Endodermal cell (in vitro differentiated cells): ENCODE data around the gene ATXN10. TPM values are rescaled to one million over a fixed set of nuclear protein-coding genes. Genes with fewer than 3 reads are reported as not detected.

Source experiments
- DNase-seq: peaks from one replicate; pipeline ENCODE4 v3.0.0-alpha.2; 2017
- H3K27ac ChIP-seq: 2 replicates; pipeline ENCODE4 v1.5.1; 2013; ENCODE audit warnings: mild to moderate bottlenecking, low read depth, low read length, moderate library complexity
- H3K27me3 ChIP-seq: 2 replicates; pipeline ENCODE4 v1.6.1; 2013; ENCODE audit warnings: mild to moderate bottlenecking, low read length, moderate library complexity; ENCODE audit not compliant: insufficient read depth, control insufficient read depth, poor library complexity, severe bottlenecking
- H3K36me3 ChIP-seq: 2 replicates; pipeline ENCODE4 v1.7.0; 2013; ENCODE audit warnings: mild to moderate bottlenecking, low read length, moderate library complexity; ENCODE audit not compliant: control insufficient read depth, insufficient read depth
- H3K4me1 ChIP-seq: one replicate; pipeline ENCODE4 v1.7.0; 2013; ENCODE audit warnings: low read length; ENCODE audit not compliant: control insufficient read depth, insufficient read depth
- H3K4me3 ChIP-seq: 2 replicates; pipeline ENCODE4 v1.5.1; 2013; ENCODE audit warnings: mild to moderate bottlenecking, low read length, moderate library complexity
- H3K9ac ChIP-seq: 2 replicates; pipeline ENCODE4 v1.6.1; 2013; ENCODE audit warnings: mild to moderate bottlenecking, low read length, moderate library complexity; ENCODE audit not compliant: poor library complexity, severe bottlenecking; ENCODE audit errors: extremely low read depth
- H3K9me3 ChIP-seq: 2 replicates; pipeline ENCODE4 v1.6.1; 2013; ENCODE audit warnings: mild to moderate bottlenecking, low read length, moderate library complexity; ENCODE audit not compliant: control insufficient read depth
- H3K27ac Mint-ChIP-seq: 2 replicates; pipeline ENCODE4 v1.8.0; 2020; ENCODE audit warnings: mixed read lengths
- H3K27me3 Mint-ChIP-seq: 2 replicates; pipeline ENCODE4 v1.8.0; 2021; ENCODE audit warnings: mild to moderate bottlenecking, mixed read lengths; ENCODE audit not compliant: insufficient read depth
- H3K36me3 Mint-ChIP-seq: 2 replicates; pipeline ENCODE4 v1.8.0; 2020; ENCODE audit warnings: low read depth, mixed read lengths
- H3K4me1 Mint-ChIP-seq: 2 replicates; pipeline ENCODE4 v1.8.0; 2020; ENCODE audit warnings: mixed read lengths
- H3K4me3 Mint-ChIP-seq: 2 replicates; pipeline ENCODE4 v1.8.0; 2020; ENCODE audit warnings: mild to moderate bottlenecking, moderate library complexity, mixed read lengths
- H3K9me3 Mint-ChIP-seq: 2 replicates; pipeline ENCODE4 v1.8.0; 2020; ENCODE audit warnings: mild to moderate bottlenecking, mixed read lengths
- WGBS, 2 experiments: methylation state at CpG; one replicate each; pipeline versions ENCODE4 v1.1.5 to v1.1.7; 2013; ENCODE audit warnings: missing lambda C conversion rate in 2 of 2, mixed read lengths in 1 of 2; ENCODE audit not compliant: insufficient coverage in 1 of 2, insufficient read length in 1 of 2; 5-methylcytosine and 5-hydroxymethylcytosine counted together
- total RNA-seq, 2 donors: library from RNA; stranded (reverse); fragmentation: NEBNext Ultra II Directional in 1 of 2; extraction: Animal tissue kit (Norgen Biotek cat#: 25700) in 1 of 2; gene quantifications; 2 replicates in 1 of 2; 3 replicates in 1 of 2; pipeline ENCODE4 v1.2.1, GENCODE V29; 2021
- TF ChIP-seq, protein P1 (sequence below): fragments of 200-600 bp; sonication (generic); conservative IDR thresholded peaks from 2 replicates; pipeline ENCODE4 v1.5.0; 2021; ENCODE audit warnings: antibody characterized with exemption, mild to moderate bottlenecking

ATXN10 gene
- total RNA-seq, 2 donors from 2014 or later = 223 to 266 TPM

DNA sequence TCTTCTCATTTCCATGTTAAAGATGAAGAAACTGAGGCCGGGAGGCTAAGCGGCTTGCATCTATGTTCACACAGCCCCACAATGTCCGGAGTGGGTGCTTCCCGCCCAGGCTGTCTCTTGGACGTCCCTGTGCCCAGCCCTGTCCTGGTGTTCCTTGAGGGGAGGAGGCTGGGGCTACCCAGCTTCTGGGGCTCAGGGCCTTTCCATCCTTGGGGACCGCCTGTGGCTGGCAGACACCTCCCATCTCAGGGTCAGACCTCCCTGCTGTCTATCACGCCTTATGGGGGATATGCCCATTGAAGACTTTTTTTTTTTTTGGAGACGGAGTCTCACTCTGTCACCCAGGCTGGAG is 209.9 kb downstream of the ATXN10 start:
- Mint-ChIP-seq H3K27ac (no peak overlapping the region), H3K4me3 (no peak overlapping the region)
- peaks cover 19% of the 10 kb centered on the region for H3K27me3 ChIP-seq

DNA sequence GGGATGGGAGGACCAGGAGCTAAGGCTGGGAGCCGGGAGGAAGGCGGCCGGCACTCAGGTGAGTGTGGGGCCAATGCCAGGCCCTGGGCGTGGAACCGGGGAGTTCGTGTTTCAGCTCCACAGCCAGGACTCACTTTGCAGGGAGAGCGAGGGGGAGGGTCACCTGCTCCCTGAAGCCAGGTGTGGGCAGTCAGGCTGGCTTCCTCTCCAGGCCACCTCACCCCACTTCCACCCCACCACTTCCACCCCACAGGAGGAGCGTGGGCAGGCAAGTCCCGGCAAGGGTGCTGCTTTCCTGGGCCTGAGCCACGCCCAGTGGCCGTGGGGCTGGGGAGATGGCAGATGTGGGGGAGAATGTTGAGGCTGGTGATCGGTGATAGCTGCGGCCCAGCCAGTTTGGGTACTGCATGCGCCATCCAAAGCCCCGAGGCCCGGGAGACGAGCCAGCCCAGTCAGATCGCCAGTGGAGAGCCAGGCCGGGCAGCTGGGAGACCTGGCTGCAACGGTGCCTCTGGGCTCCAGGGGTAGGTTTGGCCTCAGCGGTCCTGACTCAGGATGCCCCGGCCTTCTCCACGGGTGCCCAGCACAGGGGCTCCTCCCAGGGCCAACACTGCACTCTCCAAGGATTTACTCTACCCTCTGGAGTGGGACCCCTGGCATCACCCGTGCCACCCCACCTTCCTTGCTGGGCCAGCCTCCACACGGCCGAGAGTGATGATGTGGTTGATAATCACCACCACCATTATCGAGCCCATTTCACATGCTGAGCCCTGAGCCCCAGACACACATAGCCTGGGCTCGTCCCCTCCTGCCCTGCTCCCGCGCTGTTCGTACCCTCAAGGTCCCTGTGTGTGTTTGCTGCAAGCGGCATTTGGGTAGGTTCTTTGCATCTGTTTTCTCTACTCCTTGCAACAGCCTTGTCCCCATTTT is 211.5 kb downstream of the ATXN10 start:
- Histone ChIP-seq H3K36me3 (no peaks in the 10 kb centered on the region), H3K27me3 (peaks cover 19% of the 10 kb centered on the region), H3K9me3 (no peaks in the 10 kb centered on the region), H3K4me3 (no peak overlapping the region), H3K4me1 (no peaks in the 10 kb centered on the region), H3K9ac (no peak overlapping the region), H3K27ac (no peak overlapping the region)
- Mint-ChIP-seq H3K9me3 (no peaks in the 10 kb centered on the region), H3K27me3 (no peaks in the 10 kb centered on the region), H3K4me1 (peaks cover 7% of the 10 kb centered on the region), H3K36me3 (no peaks in the 10 kb centered on the region), H3K27ac (no peak overlapping the region), H3K4me3 (no peak overlapping the region)
- 93% methylated on average over 15 to 32 of the region's 32 CpGs for WGBS, 2 experiments
- DNase-seq = peak; percentile 47
- TF ChIP-seq, protein P1, sequence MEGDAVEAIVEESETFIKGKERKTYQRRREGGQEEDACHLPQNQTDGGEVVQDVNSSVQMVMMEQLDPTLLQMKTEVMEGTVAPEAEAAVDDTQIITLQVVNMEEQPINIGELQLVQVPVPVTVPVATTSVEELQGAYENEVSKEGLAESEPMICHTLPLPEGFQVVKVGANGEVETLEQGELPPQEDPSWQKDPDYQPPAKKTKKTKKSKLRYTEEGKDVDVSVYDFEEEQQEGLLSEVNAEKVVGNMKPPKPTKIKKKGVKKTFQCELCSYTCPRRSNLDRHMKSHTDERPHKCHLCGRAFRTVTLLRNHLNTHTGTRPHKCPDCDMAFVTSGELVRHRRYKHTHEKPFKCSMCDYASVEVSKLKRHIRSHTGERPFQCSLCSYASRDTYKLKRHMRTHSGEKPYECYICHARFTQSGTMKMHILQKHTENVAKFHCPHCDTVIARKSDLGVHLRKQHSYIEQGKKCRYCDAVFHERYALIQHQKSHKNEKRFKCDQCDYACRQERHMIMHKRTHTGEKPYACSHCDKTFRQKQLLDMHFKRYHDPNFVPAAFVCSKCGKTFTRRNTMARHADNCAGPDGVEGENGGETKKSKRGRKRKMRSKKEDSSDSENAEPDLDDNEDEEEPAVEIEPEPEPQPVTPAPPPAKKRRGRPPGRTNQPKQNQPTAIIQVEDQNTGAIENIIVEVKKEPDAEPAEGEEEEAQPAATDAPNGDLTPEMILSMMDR = no peak

More for the DNA sequence above, 209.9 kb downstream of the ATXN10 start:
- H3K27me3 Mint-ChIP-seq = peaks cover 2% of the 10 kb centered on the region
- no peaks in the 10 kb centered on the region for H3K36me3 Mint-ChIP-seq
- no peak overlapping the region for H3K4me3 ChIP-seq
- H3K4me1 ChIP-seq = no peaks in the 10 kb centered on the region
- no peaks in the 10 kb centered on the region for H3K9me3 ChIP-seq
- H3K36me3 ChIP-seq = no peaks in the 10 kb centered on the region
- H3K9me3 Mint-ChIP-seq = no peaks in the 10 kb centered on the region
- H3K9ac ChIP-seq = no peak overlapping the region
- DNase-seq = peak; percentile 31
- H3K27ac ChIP-seq = peak overlapping the region; percentile 87
- WGBS, 2 experiments = 92 to 97% methylated on average over 4 to 8 of the region's 8 CpGs
- H3K4me1 Mint-ChIP-seq = peaks cover 10% of the 10 kb centered on the region
- TF ChIP-seq, protein P1 = no peak

DNA sequence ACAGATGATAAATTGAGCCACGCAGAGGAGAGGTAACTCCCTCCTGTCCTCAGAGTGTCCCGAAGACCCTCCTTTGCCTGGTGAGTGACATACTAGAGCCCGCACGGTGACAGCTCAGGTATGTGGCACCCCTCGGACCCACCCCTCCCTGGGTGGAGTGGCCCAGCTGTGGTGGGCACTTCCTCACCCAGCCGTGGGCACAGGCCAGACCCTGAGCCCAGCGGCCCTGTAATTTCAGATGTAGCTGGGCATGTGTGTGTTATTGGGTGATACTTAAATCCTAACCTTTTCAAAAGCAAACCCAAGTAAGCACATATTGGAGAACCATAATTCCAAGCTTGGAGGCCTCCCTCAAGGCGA is 212.2 kb downstream of the ATXN10 start:
- peak; percentile 37 for DNase-seq
- no peak overlapping the region for H3K27ac Mint-ChIP-seq
- H3K4me3 Mint-ChIP-seq = no peak overlapping the region
- Histone ChIP-seq H3K27ac (no peak overlapping the region), H3K4me3 (no peak overlapping the region), H3K9me3 (no peaks in the 10 kb centered on the region), H3K36me3 (no peaks in the 10 kb centered on the region), H3K4me1 (no peaks in the 10 kb centered on the region), H3K27me3 (peaks cover 19% of the 10 kb centered on the region), H3K9ac (no peak overlapping the region)
- TF ChIP-seq, protein P1 = no peak
- H3K36me3 Mint-ChIP-seq = no peaks in the 10 kb centered on the region
- WGBS, 2 experiments = 92 to 100% methylated on average over 1 to 7 of the region's 8 CpGs
- H3K4me1 Mint-ChIP-seq = peaks cover 2% of the 10 kb centered on the region
- H3K27me3 Mint-ChIP-seq = no peaks in the 10 kb centered on the region
- H3K9me3 Mint-ChIP-seq = no peaks in the 10 kb centered on the region
